PC-3 (cell line): ENCODE data around the gene TOP3A. TPM values are rescaled to one million over a fixed set of nuclear protein-coding genes. Genes with fewer than 3 reads are reported as not detected.

ENCODE experiments used
- ATAC-seq: fragments of 200-7000 bp; cut with Tn5 transposase; 2 replicates; pipeline ENCODE4 v1.9.1; 2020; ENCODE audit warnings: mild to moderate bottlenecking, moderate library complexity
- BruUV-seq: library from RNA; stranded (reverse); fragments of 400-500 nt; replicated peaks from 2 replicates; lab custom pipeline; 2021; lab: Mats Ljungman, UMichigan
- CTCF ChIA-PET: fragments of 300-600 bp; sonication (Branson Sonifier 250); formaldehyde crosslinking; loops from one replicate; lab custom pipeline; 2022; ENCODE audit warnings: antibody characterized with exemption; lab: Charles Lee
- POLR2A ChIA-PET: fragments of 300-600 bp; sonication (Branson Sonifier 250); formaldehyde crosslinking; loops from one replicate; lab custom pipeline; 2022; ENCODE audit warnings: antibody characterized with exemption; ENCODE audit not compliant: unreplicated experiment; lab: Charles Lee
- DNase-seq: peaks from one replicate; pipeline ENCODE4 v3.0.0-alpha.2; 2015
- H2AFZ ChIP-seq: fragments of 300-600 bp; sonication (generic); 2 replicates; pipeline ENCODE4 v1.6.0; 2016; ENCODE audit warnings: antibody characterized with exemption, low read length
- H3F3A ChIP-seq: fragments of 300-600 bp; sonication (generic); one replicate; pipeline ENCODE4 v1.6.0; 2017; ENCODE audit warnings: antibody characterized with exemption, low read length, control low read depth, mild to moderate bottlenecking; ENCODE audit not compliant: unreplicated experiment
- H3K27ac ChIP-seq: fragments of 300-600 bp; sonication (generic); 2 replicates; pipeline ENCODE4 v1.5.1; 2016; ENCODE audit warnings: mild to moderate bottlenecking, low read length
- H3K27me3 ChIP-seq: fragments of 300-600 bp; sonication (generic); 2 replicates; pipeline ENCODE4 v1.6.1; 2016; ENCODE audit warnings: low read length, mixed read lengths
- H3K36me3 ChIP-seq: fragments of 300-600 bp; sonication (generic); 2 replicates; pipeline ENCODE4 v1.6.1; 2016; ENCODE audit warnings: low read depth, mixed run types, low read length, mixed read lengths
- H3K4me1 ChIP-seq: fragments of 300-600 bp; sonication (generic); 2 replicates; pipeline ENCODE4 v1.5.1; 2016; ENCODE audit warnings: low read length; ENCODE audit not compliant: insufficient read depth
- H3K4me2 ChIP-seq: fragments of 300-600 bp; sonication (generic); 2 replicates; pipeline ENCODE4 v1.6.0; 2016; ENCODE audit warnings: low read length
- H3K4me3 ChIP-seq: fragments of 300-600 bp; sonication (generic); 2 replicates; pipeline ENCODE4 v1.5.1; 2016; ENCODE audit warnings: mild to moderate bottlenecking, low read length, mixed read lengths
- H3K79me2 ChIP-seq: fragments of 300-600 bp; sonication (generic); 2 replicates; pipeline ENCODE4 v1.6.1; 2017; ENCODE audit warnings: low read length, mixed read lengths
- H3K9ac ChIP-seq: fragments of 300-600 bp; sonication (generic); 2 replicates; pipeline ENCODE4 v1.6.0; 2016; ENCODE audit warnings: mild to moderate bottlenecking, low read length
- H3K9me2 ChIP-seq: fragments of 300-600 bp; sonication (generic); replicated peaks from 2 replicates; pipeline ENCODE4 v1.6.1; 2016; ENCODE audit warnings: mixed run types, low read length, mixed read lengths
- H3K9me3 ChIP-seq: fragments of 300-600 bp; sonication (generic); 2 replicates; pipeline ENCODE4 v1.6.1; 2016; ENCODE audit warnings: low read length, mixed read lengths
- H4K20me1 ChIP-seq: fragments of 300-600 bp; sonication (generic); 2 replicates; pipeline ENCODE4 v1.6.1; 2016; ENCODE audit warnings: low read length, mixed read lengths
- CTCF ChIP-seq: fragments of 300-600 bp; sonication (generic); conservative IDR thresholded peaks from 2 replicates; pipeline ENCODE4 v1.5.1; 2017; ENCODE audit warnings: antibody characterized with exemption, low read depth, mild to moderate bottlenecking, low read length
- EZH2 ChIP-seq: fragments of 300-600 bp; sonication (generic); IDR thresholded peaks from one replicate; pipeline ENCODE4 v1.6.1; 2017; ENCODE audit warnings: antibody characterized with exemption, mild to moderate bottlenecking, low read length; ENCODE audit not compliant: unreplicated experiment
- EZH2phosphoT487 ChIP-seq: fragments of 300-600 bp; sonication (generic); IDR thresholded peaks from 2 replicates; pipeline ENCODE4 v1.6.1; 2018; ENCODE audit warnings: mild to moderate bottlenecking, antibody characterized with exemption, low read length, borderline replicate concordance
- intact Hi-C: fragments of 100-400 bp; cut with micrococcal nuclease; formaldehyde crosslinking; loops from 2 replicates; pipeline ENCODE4 v1.9.0; 2023
- total RNA-seq: library from RNA; depleted of rRNA; stranded (reverse); fragments of >200 nt; gene quantifications from 2 replicates; pipeline ENCODE4 v1.2.3, GENCODE V29; 2014

The TOP3A gene
- total RNA-seq, 1 experiment from 2014 or later: 46.8 TPM

GRCh38 chr17:18226284-18226945 is 88.4 kb downstream of the TOP3A start:
- H3K36me3 ChIP-seq: no peaks in the 10 kb centered on the region
- no peaks in the 10 kb centered on the region for H3K9me2 ChIP-seq
- no peaks in the 10 kb centered on the region for H3K9me3 ChIP-seq
- intact Hi-C loops: no loop called here
- H2AFZ ChIP-seq: peak overlapping the region; percentile 87
- BruUV-seq: TSS peak; percentile 47
- DNase-seq: no peak
- no peaks in the 10 kb centered on the region for H3K27me3 ChIP-seq
- no peaks in the 10 kb centered on the region for H4K20me1 ChIP-seq
- peak overlapping the region; percentile 68 for H3K9ac ChIP-seq
- no peak overlapping the region for H3K27ac ChIP-seq
- H3K4me3 ChIP-seq: peak overlapping the region; percentile 88
- POLR2A ChIA-PET: no interaction called here
- CTCF ChIA-PET: no interaction called here
- H3K4me2 ChIP-seq: peak overlapping the region; percentile 99
- ATAC-seq: no peak; the same call in 1 of the 2 replicates
- H3K79me2 ChIP-seq: peaks cover 37% of the 10 kb centered on the region
- no peak for TF ChIP-seq EZH2phosphoT487
- no peak for TF ChIP-seq CTCF
- TF ChIP-seq EZH2: no peak
- H3F3A ChIP-seq: no peaks in the 10 kb centered on the region
- peaks cover 13% of the 10 kb centered on the region for H3K4me1 ChIP-seq

- Histone ChIP-seq H3K27me3 (no peaks in the 10 kb centered on the region), H3K27ac (no peak overlapping the region), H3K36me3 (no peaks in the 10 kb centered on the region), H3K4me3 (peak overlapping the region; percentile 88), H3K4me2 (peak overlapping the region; percentile 99), H4K20me1 (no peaks in the 10 kb centered on the region), H3K4me1 (peaks cover 19% of the 10 kb centered on the region), H3K9me3 (no peaks in the 10 kb centered on the region), H3K9me2 (no peaks in the 10 kb centered on the region), H3K79me2 (peaks cover 37% of the 10 kb centered on the region), H2AFZ (peak overlapping the region; percentile 87), H3K9ac (peak overlapping the region; percentile 68), H3F3A (no peaks in the 10 kb centered on the region)
- no peak for TF ChIP-seq CTCF
- no peak for TF ChIP-seq EZH2phosphoT487
- no peak for TF ChIP-seq EZH2
- CTCF ChIA-PET: interaction anchor here (0.6 kb wide), 1 partner anchor 111 kb away, joined by 3 read pairs; no protein-coding TSS in a partner anchor
- DNase-seq: no peak
- peak; percentile 31 for ATAC-seq
- POLR2A ChIA-PET: interaction anchor here (0.6 kb wide), 1 partner anchor 83 kb away, joined by 21 read pairs; no protein-coding TSS in a partner anchor
- no TSS peak for BruUV-seq
- intact Hi-C loops: no loop called here
Measured at GRCh38 chr17:18225642-18226283, 89.0 kb downstream of the TOP3A start.
